HepG2 (cell line): ENCODE results near the gene TNNI3. TPM values are rescaled to one million over a fixed set of nuclear protein-coding genes. Genes with fewer than 3 reads are reported as not detected.

ENCODE experiments used
- ATF7 ChIP-seq, 2 experiments: fragments of 450-650 bp in 1 of 2; sonication (generic) in 1 of 2; formaldehyde crosslinking in 1 of 2; IDR thresholded peaks; 2 replicates each; pipeline versions ENCODE4 v1.4.0 to v1.6.1; 2016 to 2020; ENCODE audit warnings: antibody characterized with exemption in 1 of 2, mild to moderate bottlenecking in 1 of 2, missing genetic modification reagents in 1 of 2
- CHD2 ChIP-seq: IDR thresholded peaks from 2 replicates; pipeline ENCODE4 v1.6.1; 2011; ENCODE audit warnings: low read depth, low read length, improper control_type of control experiment
- HNRNPLL ChIP-seq: fragments of 200-400 bp; formaldehyde crosslinking; IDR thresholded peaks from 2 replicates; pipeline ENCODE4 v1.6.1; 2017; ENCODE audit warnings: mild to moderate bottlenecking, low read depth, low read length; ENCODE audit not compliant: poor library complexity, severe bottlenecking
- MAZ ChIP-seq, 2 experiments: sonication (generic) in 1 of 2; formaldehyde crosslinking in 1 of 2; IDR thresholded peaks; 2 replicates each; pipeline versions ENCODE4 v1.5.0 to v1.6.1; 2012 to 2020; ENCODE audit warnings: low read depth in 2 of 2, mild to moderate bottlenecking in 2 of 2, borderline replicate concordance in 1 of 2, improper control_type of control experiment in 1 of 2, low read length in 1 of 2, missing genetic modification reagents in 1 of 2, moderate library complexity in 1 of 2
- NFATC3 ChIP-seq: sonication (generic); formaldehyde crosslinking; IDR thresholded peaks from 2 replicates; pipeline ENCODE4 v1.5.1; 2020; ENCODE audit warnings: mild to moderate bottlenecking, missing genetic modification reagents
- PLRG1 ChIP-seq: fragments of 450-650 bp; conservative IDR thresholded peaks from 2 replicates; pipeline ENCODE4 v1.6.1; 2016
- RELA ChIP-seq: sonication (generic); formaldehyde crosslinking; IDR thresholded peaks from 2 replicates; pipeline ENCODE4 v1.4.0; 2020; ENCODE audit warnings: missing genetic modification reagents
- RFX5 ChIP-seq: IDR thresholded peaks from 2 replicates; pipeline ENCODE4 v1.6.1; 2011; ENCODE audit warnings: low read depth, low read length, improper control_type of control experiment
- SIN3A ChIP-seq: IDR thresholded peaks from 2 replicates; pipeline ENCODE4 v1.6.1; 2011; ENCODE audit warnings: low read depth, mild to moderate bottlenecking, control low read depth, low read length, borderline replicate concordance
- THAP11 ChIP-seq: IDR thresholded peaks from 2 replicates; pipeline ENCODE4 v1.6.1; 2016; ENCODE audit warnings: missing biosample characterization, missing genetic modification reagents
- ZBTB42 ChIP-seq: sonication (generic); formaldehyde crosslinking; IDR thresholded peaks from 2 replicates; pipeline ENCODE4 v1.5.0; 2020; ENCODE audit warnings: mild to moderate bottlenecking, missing genetic modification reagents
- ZNF224 ChIP-seq: sonication (generic); formaldehyde crosslinking; IDR thresholded peaks from 2 replicates; pipeline ENCODE4 v1.5.0; 2020; ENCODE audit warnings: mild to moderate bottlenecking, missing genetic modification reagents
- ZNF282 ChIP-seq: fragments of 450-650 bp; IDR thresholded peaks from 2 replicates; pipeline ENCODE4 v1.6.1; 2018; ENCODE audit not compliant: partially characterized antibody
- ZNF331 ChIP-seq: sonication (generic); formaldehyde crosslinking; IDR thresholded peaks from 2 replicates; pipeline ENCODE4 v1.4.0; 2020; ENCODE audit warnings: missing genetic modification reagents
- ZNF614 ChIP-seq: IDR thresholded peaks from 2 replicates; pipeline ENCODE4 v1.6.1; 2018; ENCODE audit warnings: missing biosample characterization, missing genetic modification reagents, inconsistent platforms, borderline replicate concordance
- ZSCAN30 ChIP-seq: sonication (generic); formaldehyde crosslinking; IDR thresholded peaks from 2 replicates; pipeline ENCODE4 v1.5.0; 2020; ENCODE audit warnings: mild to moderate bottlenecking, missing genetic modification reagents
- polyA plus RNA-seq, 8 experiments: library from polyadenylated mRNA; depleted of rRNA in 3 of 8; stranded (reverse) in 7 of 8; unstranded in 1 of 8; fragments of >200 nt; fragmentation: Illumina TruSeq in 4 of 8; extraction: Trizol in 4 of 8; gene quantifications; 2 replicates each; pipeline versions ENCODE4 v1.2.1 to v1.2.3, GENCODE V29; 2011 to 2016; ENCODE audit warnings: low read depth in 4 of 8, missing spikeins in 1 of 8, mixed read lengths in 1 of 8; ENCODE audit not compliant: insufficient read depth in 1 of 8
- total RNA-seq, 5 experiments: library from RNA; depleted of rRNA; stranded (reverse); fragments of >200 nt; fragmentation: Illumina TruSeq; extraction: Trizol; gene quantifications; 2 replicates each; pipeline ENCODE4 v1.2.3, GENCODE V29; 2016; ENCODE audit warnings: low read depth in 1 of 5
- TF ChIP-seq, protein P1 (sequence below): sonication (generic); formaldehyde crosslinking; IDR thresholded peaks from 2 replicates; pipeline ENCODE4 v1.5.0; 2020; ENCODE audit warnings: mild to moderate bottlenecking, missing genetic modification reagents, borderline replicate concordance
- TF ChIP-seq, protein P2 (sequence below): sonication (generic); formaldehyde crosslinking; IDR thresholded peaks from 2 replicates; pipeline ENCODE4 v1.4.0; 2020; ENCODE audit warnings: low read depth, missing genetic modification reagents

The TNNI3 gene
- total and polyA plus RNA-seq, 2 of the 13 experiments (the other 11 are each of a cell fraction or from before 2014, with no cell fraction given) = 3.5 to 3.7 TPM

DNA sequence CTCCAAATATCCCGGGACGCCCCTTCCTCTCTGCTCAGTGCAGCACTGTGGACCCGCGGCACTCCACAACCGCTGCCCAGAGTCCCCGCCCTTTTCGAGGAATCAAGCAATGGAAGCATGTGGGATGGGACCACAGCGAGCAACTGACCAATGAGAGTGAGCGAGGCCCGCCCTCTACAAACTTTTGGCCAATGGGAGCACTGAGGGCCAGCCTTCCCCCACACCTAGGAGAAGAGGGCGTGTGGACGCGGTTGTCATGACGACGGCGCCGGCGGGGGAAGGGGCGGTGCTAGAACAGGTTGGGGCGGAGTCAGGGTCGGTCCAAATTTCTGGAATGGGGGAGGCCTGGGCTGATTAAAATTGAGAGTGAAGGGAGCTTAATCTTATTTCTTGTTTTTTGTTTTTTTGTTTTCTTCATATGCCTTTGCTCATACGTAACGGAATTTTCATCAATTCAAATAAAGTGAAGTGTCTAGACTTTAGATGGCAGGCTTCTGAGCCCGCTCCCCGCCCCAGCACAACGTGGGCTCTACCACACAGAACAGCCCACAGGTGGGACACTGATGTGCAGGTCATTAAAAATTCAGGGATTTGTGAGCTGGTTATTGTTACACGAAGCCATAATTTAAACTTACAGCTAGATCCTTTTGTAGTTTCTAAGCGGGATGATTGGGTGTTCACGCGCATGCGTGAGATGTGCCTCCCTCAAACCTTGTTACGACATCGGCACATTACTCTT, 9.2 kb upstream of the TNNI3 start, which contains the start of gene DNAAF3 (continued):
- TF ChIP-seq, protein P1, sequence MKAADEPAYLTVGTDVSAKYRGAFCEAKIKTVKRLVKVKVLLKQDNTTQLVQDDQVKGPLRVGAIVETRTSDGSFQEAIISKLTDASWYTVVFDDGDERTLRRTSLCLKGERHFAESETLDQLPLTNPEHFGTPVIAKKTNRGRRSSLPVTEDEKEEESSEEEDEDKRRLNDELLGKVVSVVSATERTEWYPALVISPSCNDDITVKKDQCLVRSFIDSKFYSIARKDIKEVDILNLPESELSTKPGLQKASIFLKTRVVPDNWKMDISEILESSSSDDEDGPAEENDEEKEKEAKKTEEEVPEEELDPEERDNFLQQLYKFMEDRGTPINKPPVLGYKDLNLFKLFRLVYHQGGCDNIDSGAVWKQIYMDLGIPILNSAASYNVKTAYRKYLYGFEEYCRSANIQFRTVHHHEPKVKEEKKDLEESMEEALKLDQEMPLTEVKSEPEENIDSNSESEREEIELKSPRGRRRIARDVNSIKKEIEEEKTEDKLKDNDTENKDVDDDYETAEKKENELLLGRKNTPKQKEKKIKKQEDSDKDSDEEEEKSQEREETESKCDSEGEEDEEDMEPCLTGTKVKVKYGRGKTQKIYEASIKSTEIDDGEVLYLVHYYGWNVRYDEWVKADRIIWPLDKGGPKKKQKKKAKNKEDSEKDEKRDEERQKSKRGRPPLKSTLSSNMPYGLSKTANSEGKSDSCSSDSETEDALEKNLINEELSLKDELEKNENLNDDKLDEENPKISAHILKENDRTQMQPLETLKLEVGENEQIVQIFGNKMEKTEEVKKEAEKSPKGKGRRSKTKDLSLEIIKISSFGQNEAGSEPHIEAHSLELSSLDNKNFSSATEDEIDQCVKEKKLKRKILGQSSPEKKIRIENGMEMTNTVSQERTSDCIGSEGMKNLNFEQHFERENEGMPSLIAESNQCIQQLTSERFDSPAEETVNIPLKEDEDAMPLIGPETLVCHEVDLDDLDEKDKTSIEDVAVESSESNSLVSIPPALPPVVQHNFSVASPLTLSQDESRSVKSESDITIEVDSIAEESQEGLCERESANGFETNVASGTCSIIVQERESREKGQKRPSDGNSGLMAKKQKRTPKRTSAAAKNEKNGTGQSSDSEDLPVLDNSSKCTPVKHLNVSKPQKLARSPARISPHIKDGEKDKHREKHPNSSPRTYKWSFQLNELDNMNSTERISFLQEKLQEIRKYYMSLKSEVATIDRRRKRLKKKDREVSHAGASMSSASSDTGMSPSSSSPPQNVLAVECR = peak; percentile 59; the same call in 1 of the 2 replicates
- TF ChIP-seq ZBTB42 (CRISPR knock-in tag) (no peak), RFX5 (peak; percentile 63; the same call in 1 of the 2 replicates), ZNF282 (no peak), NFATC3 (CRISPR knock-in tag) (no peak), MAZ (IDR thresholded peaks at IDR 0.05; ENCODE audit: borderline replicate concordance, low read depth, low read length) (peak; percentile 76; the same call in 1 of the 2 replicates), MAZ (CRISPR knock-in tag; IDR thresholded peaks at IDR 0.05; ENCODE audit: low read depth) (peak; percentile 80), SIN3A (peak; percentile 84; the same call in 1 of the 2 replicates), PLRG1 (no peak), RELA (CRISPR knock-in tag) (no peak), ATF7 (IDR thresholded peaks at IDR 0.05) (peak; percentile 81), ATF7 (CRISPR knock-in tag; IDR thresholded peaks at IDR 0.05) (no peak), THAP11 (peak; percentile 48; the same call in 1 of the 2 replicates), ZNF614 (CRISPR knock-in tag) (no peak), HNRNPLL (peak; percentile 83), ZSCAN30 (no peak), ZNF331 (CRISPR knock-in tag) (0 out of 2 replicates have a peak, but pooled peaks have one; percentile 29), CHD2 (peak; percentile 62; the same call in 1 of the 2 replicates), ZNF224 (CRISPR knock-in tag) (no peak)
- TF ChIP-seq, protein P2, sequence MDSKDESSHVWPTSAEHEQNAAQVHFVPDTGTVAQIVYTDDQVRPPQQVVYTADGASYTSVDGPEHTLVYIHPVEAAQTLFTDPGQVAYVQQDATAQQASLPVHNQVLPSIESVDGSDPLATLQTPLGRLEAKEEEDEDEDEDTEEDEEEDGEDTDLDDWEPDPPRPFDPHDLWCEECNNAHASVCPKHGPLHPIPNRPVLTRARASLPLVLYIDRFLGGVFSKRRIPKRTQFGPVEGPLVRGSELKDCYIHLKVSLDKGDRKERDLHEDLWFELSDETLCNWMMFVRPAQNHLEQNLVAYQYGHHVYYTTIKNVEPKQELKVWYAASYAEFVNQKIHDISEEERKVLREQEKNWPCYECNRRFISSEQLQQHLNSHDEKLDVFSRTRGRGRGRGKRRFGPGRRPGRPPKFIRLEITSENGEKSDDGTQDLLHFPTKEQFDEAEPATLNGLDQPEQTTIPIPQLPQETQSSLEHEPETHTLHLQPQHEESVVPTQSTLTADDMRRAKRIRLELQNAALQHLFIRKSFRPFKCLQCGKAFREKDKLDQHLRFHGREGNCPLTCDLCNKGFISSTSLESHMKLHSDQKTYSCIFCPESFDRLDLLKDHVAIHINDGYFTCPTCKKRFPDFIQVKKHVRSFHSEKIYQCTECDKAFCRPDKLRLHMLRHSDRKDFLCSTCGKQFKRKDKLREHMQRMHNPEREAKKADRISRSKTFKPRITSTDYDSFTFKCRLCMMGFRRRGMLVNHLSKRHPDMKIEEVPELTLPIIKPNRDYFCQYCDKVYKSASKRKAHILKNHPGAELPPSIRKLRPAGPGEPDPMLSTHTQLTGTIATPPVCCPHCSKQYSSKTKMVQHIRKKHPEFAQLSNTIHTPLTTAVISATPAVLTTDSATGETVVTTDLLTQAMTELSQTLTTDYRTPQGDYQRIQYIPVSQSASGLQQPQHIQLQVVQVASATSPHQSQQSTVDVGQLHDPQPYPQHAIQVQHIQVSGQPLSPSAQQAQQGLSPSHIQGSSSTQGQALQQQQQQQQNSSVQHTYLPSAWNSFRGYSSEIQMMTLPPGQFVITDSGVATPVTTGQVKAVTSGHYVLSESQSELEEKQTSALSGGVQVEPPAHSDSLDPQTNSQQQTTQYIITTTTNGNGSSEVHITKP (CRISPR knock-in tag) = peak; percentile 100
